Activated CD8-positive, alpha-beta memory T cell treated with anti-CD3 and anti-CD28 coated beads for 24 hours (primary cell): ENCODE data around the gene OBSL1.

ENCODE experiments used
- DNase-seq: peaks from one replicate; pipeline ENCODE4 v3.0.0-alpha.2; 2020

Gene OBSL1

GRCh38 chr2:219565130-219566080 lies 5.9 kb downstream of the OBSL1 start:
- DNase-seq = no peak

DNA sequence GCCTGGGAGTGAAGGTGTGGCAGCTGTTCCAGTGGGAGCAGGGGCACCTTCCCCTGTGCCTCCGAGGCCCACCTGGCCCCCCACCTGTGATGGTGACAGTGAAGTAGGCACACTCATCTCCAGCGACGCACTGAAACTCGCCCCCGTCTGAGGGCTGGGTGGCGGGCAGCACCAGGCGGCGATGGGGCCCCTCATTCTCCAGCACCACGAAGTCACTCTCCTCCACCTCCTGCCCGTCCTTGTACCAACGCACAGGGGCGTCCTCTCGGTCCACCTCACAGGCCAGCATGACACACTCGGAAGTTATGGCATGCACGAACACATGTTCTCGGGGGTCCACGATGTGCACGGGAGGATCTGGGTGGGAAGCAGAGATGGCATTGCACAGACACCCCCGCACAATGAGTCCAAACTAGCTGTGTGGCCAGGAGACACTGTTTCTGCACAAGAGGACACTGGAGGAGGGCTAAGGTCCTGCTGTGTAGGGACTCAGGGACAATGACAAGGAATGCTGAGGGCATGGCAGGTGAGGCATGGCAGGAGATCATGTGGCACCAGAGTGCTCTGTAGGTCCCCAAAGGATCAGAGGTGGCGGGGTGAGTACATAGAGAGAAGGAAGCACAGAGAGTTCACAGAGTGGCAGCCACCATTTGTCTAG lies 7.9 kb downstream of the OBSL1 start:
- no peak for DNase-seq

DNA sequence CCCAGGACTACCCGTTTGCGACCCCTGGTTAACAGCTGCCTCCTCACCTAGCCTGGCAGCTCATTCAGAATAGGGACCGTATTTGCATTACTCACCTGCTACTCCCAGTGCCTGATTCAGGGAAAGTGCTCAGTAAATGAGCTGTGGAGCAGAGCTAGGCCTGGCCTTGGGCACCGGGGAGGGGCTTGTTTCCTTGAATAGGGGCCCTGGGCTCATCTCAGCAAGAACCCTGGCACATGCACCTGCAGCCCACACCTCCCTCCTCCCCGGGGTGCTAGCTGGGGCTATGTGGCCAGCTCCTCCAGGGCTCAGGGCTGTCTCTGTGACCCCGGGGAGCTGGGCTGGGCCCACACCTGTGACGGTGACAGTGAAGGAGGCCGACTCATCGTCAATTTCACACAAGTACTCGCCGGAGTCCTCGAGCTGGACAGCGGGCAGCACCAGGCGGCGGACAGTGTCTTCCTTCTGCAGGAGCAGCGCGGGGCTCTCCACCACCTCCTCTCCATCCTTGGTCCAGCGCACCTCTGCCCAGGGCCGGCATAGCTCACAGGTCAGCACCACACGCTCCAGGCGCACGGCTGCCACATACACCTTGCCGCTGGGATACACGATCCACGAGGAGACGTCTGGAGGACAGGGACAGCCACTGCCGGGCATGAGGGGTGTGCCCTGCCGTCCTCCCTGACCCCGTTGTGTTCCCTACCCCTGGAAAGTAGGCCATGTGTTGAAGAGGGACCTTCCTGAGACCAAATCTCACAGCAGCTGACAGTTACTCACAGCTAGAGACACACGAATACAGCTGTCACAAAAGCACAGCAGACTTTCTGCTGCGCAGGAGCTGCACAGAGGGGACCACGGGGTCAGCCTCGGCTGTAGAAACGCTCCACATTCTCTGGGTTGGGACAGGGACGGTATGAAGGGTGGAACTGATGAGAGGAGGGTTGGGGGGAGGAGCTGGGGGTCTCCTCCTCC lies 9.0 kb downstream of the OBSL1 start:
- DNase-seq = no peak

GRCh38 chr2:219561179-219562048 lies 9.9 kb downstream of the OBSL1 start:
- DNase-seq = no peak

- no peak for DNase-seq
These were observed 10.5 kb downstream of the OBSL1 start for GRCh38 chr2:219560893-219561178.

DNA sequence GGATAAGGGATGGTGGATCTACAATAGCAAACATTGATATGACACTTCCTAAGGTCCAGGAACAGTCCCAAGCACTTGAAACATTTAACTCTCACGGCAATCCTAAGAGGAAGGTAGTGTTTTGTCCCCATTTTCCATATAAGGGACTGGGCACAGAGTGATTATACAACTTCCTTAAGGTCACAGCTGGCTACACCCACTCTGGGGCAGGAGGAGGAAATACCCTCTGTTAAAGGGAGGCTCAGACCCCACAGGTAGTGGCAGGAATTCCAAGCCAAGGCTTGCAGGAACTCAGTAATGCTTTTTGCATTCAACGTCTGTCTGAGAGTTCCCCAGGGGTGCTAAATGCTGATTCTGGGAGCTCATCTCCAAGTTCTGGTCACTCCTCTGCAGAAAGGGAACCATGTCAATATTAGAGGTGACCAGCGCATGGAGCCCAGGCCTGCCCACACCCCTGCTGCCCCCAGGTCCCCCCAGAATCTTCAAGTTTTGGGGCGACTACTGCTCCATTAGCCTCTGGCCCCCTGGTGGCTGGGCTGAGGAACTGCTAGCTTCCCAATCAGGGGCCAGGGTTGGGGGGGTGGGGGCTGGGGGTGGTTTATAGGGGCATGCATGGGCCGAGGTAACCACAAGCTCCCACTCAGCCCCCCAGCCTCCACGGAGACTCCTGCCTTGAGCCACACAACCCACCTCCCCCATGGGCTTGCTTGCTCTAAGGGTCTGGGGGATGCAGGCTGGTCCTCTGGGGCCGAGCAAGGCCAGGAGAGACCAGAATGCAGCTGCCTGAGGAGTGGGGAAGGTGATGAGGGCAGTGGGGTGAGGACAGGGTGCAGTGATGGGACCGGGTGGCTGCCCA lies 11.1 kb downstream of the OBSL1 start:
- no peak for DNase-seq

DNA sequence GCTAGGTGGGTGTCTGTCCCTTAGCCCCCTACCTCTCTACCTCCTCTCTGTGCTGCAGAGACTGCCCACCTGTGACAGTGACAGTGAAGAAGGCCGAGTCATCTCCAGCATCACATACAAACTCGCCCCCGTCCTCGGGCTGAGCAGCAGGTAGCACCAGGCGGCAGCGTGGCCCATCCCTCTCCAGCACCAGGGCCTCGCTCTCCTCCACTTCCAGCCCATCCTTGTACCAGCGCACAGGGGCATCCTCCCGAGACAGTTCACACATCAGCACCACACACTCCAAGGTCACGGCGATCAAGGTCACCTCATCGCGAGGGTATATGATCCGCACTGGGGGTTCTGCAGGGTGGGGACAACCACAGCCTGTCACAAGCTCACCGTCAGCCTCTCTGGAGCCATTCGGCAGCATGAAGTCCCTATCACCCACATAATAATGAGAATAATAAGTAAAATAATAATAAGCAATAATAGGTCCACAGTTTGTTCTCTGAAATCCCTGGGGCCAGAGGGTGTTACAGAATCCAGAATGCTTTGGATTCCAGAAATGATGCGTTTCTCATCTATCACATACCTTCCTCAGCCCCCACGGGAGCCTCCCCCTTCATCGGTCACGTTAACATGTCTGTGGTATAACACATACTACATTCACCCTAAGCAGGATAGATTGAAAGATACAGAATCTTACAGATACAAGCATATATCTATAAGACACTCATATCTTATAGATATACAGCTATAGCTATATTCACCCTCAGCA lies 12.0 kb downstream of the OBSL1 start:
- DNase-seq = no peak

DNA sequence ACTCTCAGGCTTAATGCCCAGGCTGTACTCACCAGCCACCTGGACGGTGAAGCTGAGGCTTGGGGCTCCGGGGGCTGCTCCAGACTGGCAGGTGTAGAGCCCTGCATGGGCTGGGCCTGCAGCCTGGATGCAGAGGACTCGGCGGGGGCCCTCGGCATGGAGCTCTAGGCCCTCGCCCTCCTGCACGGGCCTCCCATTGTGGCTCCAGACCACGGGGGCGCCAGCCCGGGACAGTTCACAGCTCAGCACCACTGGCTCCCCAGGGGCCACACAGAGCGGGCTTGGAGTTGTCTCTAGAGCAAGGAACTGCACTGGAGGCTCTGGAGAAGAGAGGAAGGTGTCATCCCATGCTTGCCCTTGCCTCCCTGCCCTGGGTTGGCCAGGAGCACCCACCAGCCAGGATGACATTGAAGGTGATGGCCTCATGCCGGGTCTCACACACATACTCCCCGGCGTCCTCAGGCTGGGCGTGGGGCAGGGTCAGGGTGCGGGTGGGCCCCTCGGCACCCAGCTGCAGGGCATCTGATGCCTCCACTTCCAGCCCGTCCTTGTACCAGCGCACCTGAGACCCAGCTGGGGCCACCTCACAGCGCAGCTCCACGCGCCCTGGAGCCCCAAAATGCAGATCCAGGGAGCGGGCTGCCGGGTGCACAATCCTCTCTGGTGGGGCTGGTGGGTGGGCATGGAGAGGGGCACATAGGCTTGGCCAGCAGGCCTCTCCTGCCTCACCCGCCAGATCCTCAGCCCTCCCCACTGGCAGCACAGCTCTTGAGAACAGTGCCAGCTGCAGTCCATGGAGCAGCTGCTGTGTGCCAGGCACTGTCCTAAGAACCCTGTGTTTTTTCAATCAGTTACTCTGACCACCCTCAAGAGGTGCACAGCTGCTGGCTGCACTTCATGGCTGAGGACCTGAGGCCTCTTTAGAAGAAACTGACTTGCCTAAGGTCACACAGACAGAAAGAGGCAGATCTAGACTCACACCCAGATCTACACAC lies 13.3 kb downstream of the OBSL1 start:
- no peak for DNase-seq

GRCh38 chr2:219557320-219557719 lies 14.0 kb downstream of the OBSL1 start:
- no peak for DNase-seq

GRCh38 chr2:219556413-219556812 lies 14.9 kb downstream of the OBSL1 start:
- no peak for DNase-seq

- DNase-seq = no peak
These were observed 15.4 kb downstream of the OBSL1 start for GRCh38 chr2:219555956-219556355.

GRCh38 chr2:219554350-219554749 lies 17.0 kb downstream of the OBSL1 start:
- no peak for DNase-seq

DNA sequence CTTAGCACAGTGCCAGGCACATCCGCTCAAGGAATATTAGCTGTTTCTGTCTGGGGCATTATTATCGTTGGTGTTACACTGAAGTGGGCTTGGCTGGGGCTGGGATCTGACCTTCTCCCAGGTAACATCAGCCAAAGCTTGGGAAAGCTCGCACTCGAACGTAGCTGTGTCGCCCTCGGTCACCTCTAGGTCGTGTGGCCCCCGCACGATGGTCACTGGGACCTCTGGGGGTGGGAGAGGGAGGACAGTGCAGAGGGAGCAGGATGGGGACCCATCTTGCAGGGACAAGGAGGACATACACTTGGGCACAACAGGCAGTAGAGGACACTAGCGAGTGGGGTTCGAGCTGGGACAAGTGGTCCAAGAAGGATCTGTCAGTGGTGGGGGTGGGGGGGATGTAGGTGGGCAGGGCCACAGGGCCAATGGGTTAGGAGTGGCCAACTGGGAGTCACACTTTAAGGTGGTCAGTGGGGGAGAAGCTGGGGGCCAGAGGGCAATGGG lies 17.8 kb downstream of the OBSL1 start:
- no peak for DNase-seq

GRCh38 chr2:219553168-219553417 lies 18.2 kb downstream of the OBSL1 start:
- no peak for DNase-seq

DNA sequence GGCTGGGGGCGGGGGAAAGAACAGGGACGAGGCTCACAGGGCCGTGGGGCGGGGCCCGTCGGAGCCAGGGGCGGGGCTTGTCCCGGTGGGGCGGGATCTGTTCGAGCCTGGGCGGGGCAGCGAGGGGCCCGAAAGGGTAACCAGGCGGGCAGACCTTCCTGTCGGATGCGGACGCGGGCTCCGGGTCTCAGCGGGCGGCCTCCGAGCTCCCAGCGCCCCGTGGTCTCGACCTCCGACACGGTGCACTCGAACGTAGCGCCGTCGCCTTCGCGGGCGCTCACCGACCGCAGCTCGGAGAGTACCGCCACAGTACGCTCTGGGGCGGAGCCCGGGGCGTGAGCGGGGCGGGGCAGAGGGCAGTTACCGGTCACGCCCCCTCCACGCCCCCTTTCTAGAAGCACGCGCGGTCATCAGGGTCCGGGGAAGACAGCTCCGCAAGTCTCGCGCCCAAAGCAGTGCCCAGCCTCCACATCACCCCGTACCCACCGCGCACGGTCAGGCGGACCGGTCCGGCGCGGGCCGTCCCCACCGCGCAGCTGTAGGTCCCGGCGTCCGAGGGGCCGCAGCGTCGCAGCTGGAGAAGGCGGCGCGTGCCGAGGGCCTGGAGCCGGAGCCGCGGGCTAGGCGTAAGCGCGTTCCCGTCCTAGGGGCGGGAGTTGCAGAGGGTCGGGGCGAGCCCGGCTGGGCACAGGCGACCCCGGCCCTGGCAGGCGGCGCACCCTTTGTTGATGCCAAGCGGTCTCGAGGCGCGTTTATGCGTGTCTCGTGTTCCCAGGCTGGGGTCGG lies 18.8 kb downstream of the OBSL1 start:
- DNase-seq = peak; percentile 93

DNA sequence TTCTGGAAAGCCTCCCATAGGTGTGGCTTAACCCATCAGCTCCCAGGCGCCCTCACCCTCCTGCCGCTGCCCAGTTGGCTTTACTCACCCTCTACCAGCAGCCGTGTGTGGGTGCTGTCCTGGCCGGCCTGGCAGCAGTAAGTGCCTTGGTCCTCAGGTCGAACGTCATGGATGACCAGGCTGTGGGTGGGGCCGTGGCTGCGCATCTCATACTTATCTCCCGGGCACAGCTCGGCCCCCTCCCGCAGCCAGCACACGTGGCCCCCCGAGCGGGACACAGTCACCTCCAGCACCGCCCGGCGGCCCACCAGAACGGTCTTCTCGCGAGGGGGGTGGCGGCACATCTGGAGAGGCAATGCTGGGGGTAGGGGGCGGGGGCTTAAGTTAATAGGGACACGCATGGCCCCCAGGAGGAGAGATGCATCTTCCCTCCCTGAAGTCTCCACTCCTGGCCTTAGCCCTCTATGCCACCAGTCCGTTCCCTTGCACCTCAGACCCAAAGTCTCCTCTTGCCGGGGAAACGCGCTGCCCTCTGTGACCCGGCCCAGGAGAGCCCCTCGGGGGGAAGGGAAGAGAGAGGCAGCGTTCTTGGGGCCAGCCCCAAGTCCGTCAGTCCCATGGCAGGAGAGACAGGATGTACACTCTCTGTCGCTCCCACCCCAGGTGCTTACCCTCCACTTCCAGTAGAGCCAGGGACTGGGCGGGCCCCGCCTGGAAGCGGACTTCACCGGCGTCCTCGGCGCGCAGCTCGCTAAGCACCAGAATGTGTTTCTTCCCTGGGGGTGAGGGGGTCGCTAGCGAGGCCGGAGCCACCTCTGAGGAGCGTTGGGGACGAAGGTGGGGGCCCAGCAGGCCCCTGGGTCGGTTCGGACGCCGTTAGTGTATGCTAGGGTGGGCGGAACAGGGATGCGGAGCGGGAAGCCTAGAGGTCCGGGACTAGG lies 19.6 kb downstream of the OBSL1 start:
- no peak for DNase-seq

- DNase-seq = no peak
These were observed 21.7 kb downstream of the OBSL1 start for GRCh38 chr2:219549619-219550018.
